Liver (tissue), 3 donors: ENCODE measurements around the gene NOC4L.

Experiments used
- EGR1 ChIP-seq, 2 donors: IDR thresholded peaks; 2 replicates each; pipeline ENCODE4 v1.6.1; 2016 to 2018; ENCODE audit warnings: antibody characterized with exemption in 2 of 2, low read depth in 2 of 2
- FOXA1 ChIP-seq: IDR thresholded peaks from 2 replicates; pipeline ENCODE4 v1.6.1; 2016; ENCODE audit warnings: antibody characterized with exemption
- GABPA ChIP-seq, 2 donors: IDR thresholded peaks in 1 of 2; conservative IDR thresholded peaks in 1 of 2; 2 replicates each; pipeline ENCODE4 v1.6.1; 2016; ENCODE audit warnings: antibody characterized with exemption in 2 of 2, mild to moderate bottlenecking in 1 of 2, moderate library complexity in 1 of 2
- JUND ChIP-seq, 2 donors: IDR thresholded peaks; 2 replicates each; pipeline ENCODE4 v1.6.1; 2016; ENCODE audit warnings: antibody characterized with exemption in 2 of 2
- RAD21 ChIP-seq, 2 donors: IDR thresholded peaks; 2 replicates each; pipeline ENCODE4 v1.6.1; 2016; ENCODE audit warnings: antibody characterized with exemption in 2 of 2, mild to moderate bottlenecking in 2 of 2
- TAF1 ChIP-seq: conservative IDR thresholded peaks from 2 replicates; pipeline ENCODE4 v1.6.1; 2016; ENCODE audit warnings: antibody characterized with exemption, mild to moderate bottlenecking
- YY1 ChIP-seq: IDR thresholded peaks from 2 replicates; pipeline ENCODE4 v1.6.1; 2016; ENCODE audit warnings: antibody characterized with exemption, mild to moderate bottlenecking
- TF ChIP-seq, protein P1 (sequence below): fragments of 150-350 bp; IDR thresholded peaks from 2 replicates; pipeline ENCODE4 v1.5.1; 2017; ENCODE audit warnings: improper control_type of control experiment, low read depth, low read length; ENCODE audit not compliant: missing input control
- TF ChIP-seq, protein P2 (sequence below): IDR thresholded peaks from 2 replicates; pipeline ENCODE4 v1.6.1; 2016; ENCODE audit warnings: antibody characterized with exemption, mild to moderate bottlenecking
- TF ChIP-seq, protein P3 (sequence below): IDR thresholded peaks from 2 replicates; pipeline ENCODE4 v1.6.1; 2016; ENCODE audit warnings: antibody characterized with exemption
- TF ChIP-seq, protein P4 (sequence below): IDR thresholded peaks from 2 replicates; pipeline ENCODE4 v1.6.1; 2016; ENCODE audit warnings: antibody characterized with exemption
- TF ChIP-seq, protein P5 (sequence below): IDR thresholded peaks from 2 replicates; pipeline ENCODE4 v1.6.1; 2016; ENCODE audit warnings: antibody characterized with exemption
- donor health status: healthy.
- donor health status: healthy.

DNA sequence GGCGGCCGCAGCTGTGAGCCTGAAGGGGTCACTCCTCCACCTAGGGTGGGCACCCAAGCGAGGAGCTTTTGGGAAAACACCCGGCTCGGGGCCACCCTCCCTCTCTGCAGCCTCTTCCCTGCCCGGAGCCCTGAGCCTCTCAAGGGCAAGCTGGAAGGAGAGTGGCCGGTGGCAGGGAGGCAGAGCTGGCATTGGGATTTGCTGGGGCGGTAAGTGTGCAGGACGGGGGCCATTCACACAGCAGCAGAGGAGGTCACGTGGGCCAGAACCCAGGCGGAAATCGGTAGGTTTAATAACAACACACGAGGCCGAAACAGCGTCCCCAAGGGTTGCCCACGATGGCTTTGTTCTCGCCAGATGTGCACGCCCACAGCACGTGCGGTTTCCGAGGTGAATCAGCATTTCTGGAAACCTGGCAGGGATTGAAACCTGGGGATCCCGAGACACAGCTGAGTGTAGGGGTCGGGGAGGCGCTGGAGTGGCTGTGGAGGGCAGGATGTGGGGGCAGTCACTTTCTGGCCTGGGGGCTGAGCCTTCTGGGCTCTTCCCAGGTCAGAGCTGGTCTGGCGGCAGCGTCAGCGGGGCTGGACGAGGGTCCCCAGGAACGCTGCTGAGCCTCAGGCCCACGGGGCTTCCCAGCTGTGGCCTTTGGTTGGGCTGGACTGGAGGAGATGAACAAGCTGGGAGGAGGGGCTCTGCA lies 23.5 kb downstream of the NOC4L start:
- TF ChIP-seq, protein P1, sequence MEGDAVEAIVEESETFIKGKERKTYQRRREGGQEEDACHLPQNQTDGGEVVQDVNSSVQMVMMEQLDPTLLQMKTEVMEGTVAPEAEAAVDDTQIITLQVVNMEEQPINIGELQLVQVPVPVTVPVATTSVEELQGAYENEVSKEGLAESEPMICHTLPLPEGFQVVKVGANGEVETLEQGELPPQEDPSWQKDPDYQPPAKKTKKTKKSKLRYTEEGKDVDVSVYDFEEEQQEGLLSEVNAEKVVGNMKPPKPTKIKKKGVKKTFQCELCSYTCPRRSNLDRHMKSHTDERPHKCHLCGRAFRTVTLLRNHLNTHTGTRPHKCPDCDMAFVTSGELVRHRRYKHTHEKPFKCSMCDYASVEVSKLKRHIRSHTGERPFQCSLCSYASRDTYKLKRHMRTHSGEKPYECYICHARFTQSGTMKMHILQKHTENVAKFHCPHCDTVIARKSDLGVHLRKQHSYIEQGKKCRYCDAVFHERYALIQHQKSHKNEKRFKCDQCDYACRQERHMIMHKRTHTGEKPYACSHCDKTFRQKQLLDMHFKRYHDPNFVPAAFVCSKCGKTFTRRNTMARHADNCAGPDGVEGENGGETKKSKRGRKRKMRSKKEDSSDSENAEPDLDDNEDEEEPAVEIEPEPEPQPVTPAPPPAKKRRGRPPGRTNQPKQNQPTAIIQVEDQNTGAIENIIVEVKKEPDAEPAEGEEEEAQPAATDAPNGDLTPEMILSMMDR: no peak
- TF ChIP-seq, protein P2, sequence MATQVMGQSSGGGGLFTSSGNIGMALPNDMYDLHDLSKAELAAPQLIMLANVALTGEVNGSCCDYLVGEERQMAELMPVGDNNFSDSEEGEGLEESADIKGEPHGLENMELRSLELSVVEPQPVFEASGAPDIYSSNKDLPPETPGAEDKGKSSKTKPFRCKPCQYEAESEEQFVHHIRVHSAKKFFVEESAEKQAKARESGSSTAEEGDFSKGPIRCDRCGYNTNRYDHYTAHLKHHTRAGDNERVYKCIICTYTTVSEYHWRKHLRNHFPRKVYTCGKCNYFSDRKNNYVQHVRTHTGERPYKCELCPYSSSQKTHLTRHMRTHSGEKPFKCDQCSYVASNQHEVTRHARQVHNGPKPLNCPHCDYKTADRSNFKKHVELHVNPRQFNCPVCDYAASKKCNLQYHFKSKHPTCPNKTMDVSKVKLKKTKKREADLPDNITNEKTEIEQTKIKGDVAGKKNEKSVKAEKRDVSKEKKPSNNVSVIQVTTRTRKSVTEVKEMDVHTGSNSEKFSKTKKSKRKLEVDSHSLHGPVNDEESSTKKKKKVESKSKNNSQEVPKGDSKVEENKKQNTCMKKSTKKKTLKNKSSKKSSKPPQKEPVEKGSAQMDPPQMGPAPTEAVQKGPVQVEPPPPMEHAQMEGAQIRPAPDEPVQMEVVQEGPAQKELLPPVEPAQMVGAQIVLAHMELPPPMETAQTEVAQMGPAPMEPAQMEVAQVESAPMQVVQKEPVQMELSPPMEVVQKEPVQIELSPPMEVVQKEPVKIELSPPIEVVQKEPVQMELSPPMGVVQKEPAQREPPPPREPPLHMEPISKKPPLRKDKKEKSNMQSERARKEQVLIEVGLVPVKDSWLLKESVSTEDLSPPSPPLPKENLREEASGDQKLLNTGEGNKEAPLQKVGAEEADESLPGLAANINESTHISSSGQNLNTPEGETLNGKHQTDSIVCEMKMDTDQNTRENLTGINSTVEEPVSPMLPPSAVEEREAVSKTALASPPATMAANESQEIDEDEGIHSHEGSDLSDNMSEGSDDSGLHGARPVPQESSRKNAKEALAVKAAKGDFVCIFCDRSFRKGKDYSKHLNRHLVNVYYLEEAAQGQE: no peak
- no peak for TF ChIP-seq YY1
- no peak for TF ChIP-seq RAD21 (IDR thresholded peaks at IDR 0.05)
- TF ChIP-seq, protein P3, sequence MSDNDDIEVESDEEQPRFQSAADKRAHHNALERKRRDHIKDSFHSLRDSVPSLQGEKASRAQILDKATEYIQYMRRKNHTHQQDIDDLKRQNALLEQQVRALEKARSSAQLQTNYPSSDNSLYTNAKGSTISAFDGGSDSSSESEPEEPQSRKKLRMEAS: no peak
- TF ChIP-seq EGR1 (IDR thresholded peaks at IDR 0.05; ENCODE audit: low read depth in 2 of 2): no peak
- TF ChIP-seq JUND (IDR thresholded peaks at IDR 0.05): no peak
- TF ChIP-seq, protein P4, sequence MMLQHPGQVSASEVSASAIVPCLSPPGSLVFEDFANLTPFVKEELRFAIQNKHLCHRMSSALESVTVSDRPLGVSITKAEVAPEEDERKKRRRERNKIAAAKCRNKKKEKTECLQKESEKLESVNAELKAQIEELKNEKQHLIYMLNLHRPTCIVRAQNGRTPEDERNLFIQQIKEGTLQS: no peak
- TF ChIP-seq TAF1: no peak
- TF ChIP-seq, protein P5, sequence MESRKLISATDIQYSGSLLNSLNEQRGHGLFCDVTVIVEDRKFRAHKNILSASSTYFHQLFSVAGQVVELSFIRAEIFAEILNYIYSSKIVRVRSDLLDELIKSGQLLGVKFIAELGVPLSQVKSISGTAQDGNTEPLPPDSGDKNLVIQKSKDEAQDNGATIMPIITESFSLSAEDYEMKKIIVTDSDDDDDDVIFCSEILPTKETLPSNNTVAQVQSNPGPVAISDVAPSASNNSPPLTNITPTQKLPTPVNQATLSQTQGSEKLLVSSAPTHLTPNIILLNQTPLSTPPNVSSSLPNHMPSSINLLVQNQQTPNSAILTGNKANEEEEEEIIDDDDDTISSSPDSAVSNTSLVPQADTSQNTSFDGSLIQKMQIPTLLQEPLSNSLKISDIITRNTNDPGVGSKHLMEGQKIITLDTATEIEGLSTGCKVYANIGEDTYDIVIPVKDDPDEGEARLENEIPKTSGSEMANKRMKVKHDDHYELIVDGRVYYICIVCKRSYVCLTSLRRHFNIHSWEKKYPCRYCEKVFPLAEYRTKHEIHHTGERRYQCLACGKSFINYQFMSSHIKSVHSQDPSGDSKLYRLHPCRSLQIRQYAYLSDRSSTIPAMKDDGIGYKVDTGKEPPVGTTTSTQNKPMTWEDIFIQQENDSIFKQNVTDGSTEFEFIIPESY: no peak
- no peak for TF ChIP-seq GABPA (IDR thresholded peaks at IDR 0.05 in 1 of 2, conservative IDR thresholded peaks at IDR 0.05 in 1 of 2)
- TF ChIP-seq FOXA1: no peak
